WI38 (cell line): ENCODE results near the gene PLD5.

Experiments used
- H3K4me3 ChIP-seq: 2 replicates; pipeline ENCODE4 v1.5.1; 2011; ENCODE audit warnings: low read depth, mild to moderate bottlenecking, control low read depth, low read length
- CTCF ChIP-seq: IDR thresholded peaks from 2 replicates; pipeline ENCODE4 v1.5.1; 2012; ENCODE audit warnings: low read depth, mild to moderate bottlenecking, control low read depth, low read length

Gene PLD5

GRCh38 chr1:242525769-242526168 is 1.3 kb upstream of the PLD5 start:
- H3K4me3 ChIP-seq = no peak overlapping the region

GRCh38 chr1:242525360-242525722 is 844 bp upstream of the PLD5 start:
- no peak for TF ChIP-seq CTCF
- no peak overlapping the region for H3K4me3 ChIP-seq

More at GRCh38 chr1:242525769-242526168, 1.3 kb upstream of the PLD5 start:
- no peak for TF ChIP-seq CTCF

GRCh38 chr1:242523719-242524570 is 552 bp downstream of the PLD5 start:
- H3K4me3 ChIP-seq = no peak overlapping the region
- TF ChIP-seq CTCF = no peak

GRCh38 chr1:242522996-242523718 is 1.3 kb downstream of the PLD5 start:
- no peak overlapping the region for H3K4me3 ChIP-seq
- TF ChIP-seq CTCF = no peak

- H3K4me3 ChIP-seq = no peak overlapping the region
- TF ChIP-seq CTCF = no peak
Observed at GRCh38 chr1:242522304-242522945, 2.1 kb downstream of the PLD5 start.

GRCh38 chr1:242515555-242515954 is 8.9 kb downstream of the PLD5 start:
- H3K4me3 ChIP-seq = no peak overlapping the region
- no peak for TF ChIP-seq CTCF
